Measurements from ENCODE around the gene RACGAP1. TPM values are rescaled to one million over a fixed set of nuclear protein-coding genes. Genes with fewer than 3 reads are reported as not detected.
A peak's percentile ranks its signal among the peaks of the same experiment; 100 is the strongest.

Gene RACGAP1
- polyA plus RNA-seq, 1 of the 3 experiments (the other 2 are of a cell fraction) = 21.5 TPM

DNA sequence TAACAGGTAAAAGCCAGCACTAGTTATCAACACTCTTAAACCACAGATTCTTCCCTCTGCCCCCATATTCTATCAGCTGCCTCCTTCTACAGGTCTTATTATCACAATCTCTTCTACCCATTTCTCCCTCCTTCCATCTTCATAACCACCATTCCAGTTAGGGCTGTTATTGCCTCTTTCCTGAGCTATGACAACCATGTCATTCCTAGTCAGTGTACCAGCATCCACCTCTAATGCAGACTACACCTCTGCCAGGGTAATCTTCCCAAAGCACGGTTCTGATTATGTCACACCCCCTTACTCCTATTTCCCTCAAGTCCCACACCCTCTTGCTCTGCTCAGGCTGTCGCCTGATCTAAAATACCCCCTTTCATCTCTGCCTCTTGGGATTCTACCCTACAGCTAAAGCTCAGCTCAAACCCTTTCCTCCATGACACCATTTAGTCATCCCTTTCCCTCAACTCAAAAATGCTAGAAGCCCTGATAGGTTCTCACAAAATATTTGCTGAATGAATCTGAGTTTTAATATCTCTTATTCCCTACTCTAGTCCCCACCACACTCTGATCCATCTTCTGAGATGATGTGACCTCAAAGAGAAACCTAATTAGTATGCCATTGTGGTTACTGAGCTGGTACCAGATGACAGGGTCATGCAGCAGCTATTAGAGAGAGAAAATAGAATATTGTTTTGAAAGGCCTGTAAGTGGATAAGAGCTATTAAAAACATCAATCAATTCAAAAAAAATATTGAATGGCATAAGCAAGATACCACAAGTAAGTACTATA is 11.7 kb downstream of the RACGAP1 start:
- ChIA-PET POLR2A (interaction anchor here (0.7 kb wide), 1 partner anchor 185 kb away, joined by 3 read pairs; the partner anchor contains the start of gene NCKAP5L), CTCF (interaction anchor here (0.7 to 2.4 kb wide), 8 partner anchors 10 to 57 kb away, joined by 3 to 9 read pairs (median 4); no protein-coding TSS in a partner anchor)
- H2AFZ ChIP-seq (ENCODE audit: low read depth) = 0 out of 2 replicates have a peak overlapping the region, but pooled peaks have one; percentile 16
- H4K20me1 ChIP-seq (ENCODE audit: insufficient read depth) = peaks cover 3% of the 10 kb centered on the region; the same call in 1 of the 2 replicates
- peak overlapping the region; percentile 6 to 10; a peak in 2 of 4 replicates for H3K27ac ChIP-seq (ENCODE audit: low read depth in 2 of 2, low read length in 1 of 2)
- no peak overlapping the region for H3K4me3 ChIP-seq (ENCODE audit: low read depth in 2 of 2, low read length in 1 of 2)
- peaks cover 0 to 4% of the 10 kb centered on the region in 2 experiments for H3K36me3 ChIP-seq (replicated peaks in 1 of 2; ENCODE audit: control insufficient read depth in 1 of 2, insufficient read depth in 2 of 2, low read length in 1 of 2)
- H3K4me1 ChIP-seq (ENCODE audit: control insufficient read depth in 1 of 2, insufficient read depth in 2 of 2, low read depth in 1 of 2, low read length in 1 of 2) = peaks cover 3 to 5% of the 10 kb centered on the region in 2 experiments; a peak in 3 of 4 replicates
- no peak overlapping the region for H3K9ac ChIP-seq
- no peaks in the 10 kb centered on the region for H3K9me2 ChIP-seq
- 96% methylated on average over 2 of the region's 2 CpGs for WGBS (ENCODE audit: low lambda C conversion rate)
- H3K27me3 ChIP-seq (ENCODE audit: insufficient read depth) = no peaks in the 10 kb centered on the region
- peaks cover 4% of the 10 kb centered on the region for H3F3A ChIP-seq (replicated peaks; ENCODE audit: insufficient read depth)
- TF ChIP-seq, protein P1, sequence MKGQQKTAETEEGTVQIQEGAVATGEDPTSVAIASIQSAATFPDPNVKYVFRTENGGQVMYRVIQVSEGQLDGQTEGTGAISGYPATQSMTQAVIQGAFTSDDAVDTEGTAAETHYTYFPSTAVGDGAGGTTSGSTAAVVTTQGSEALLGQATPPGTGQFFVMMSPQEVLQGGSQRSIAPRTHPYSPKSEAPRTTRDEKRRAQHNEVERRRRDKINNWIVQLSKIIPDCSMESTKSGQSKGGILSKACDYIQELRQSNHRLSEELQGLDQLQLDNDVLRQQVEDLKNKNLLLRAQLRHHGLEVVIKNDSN (IDR thresholded peaks at IDR 0.05; ENCODE audit: borderline replicate concordance, low read depth) = no peak
- TF ChIP-seq GATA2 (CRISPR knock-in tag; IDR thresholded peaks at IDR 0.05) = no peak
- no peak for TF ChIP-seq EZH2phosphoT487 (IDR thresholded peaks at IDR 0.05; ENCODE audit: borderline replicate concordance, low read depth)
- TF ChIP-seq EP300 (IDR thresholded peaks at IDR 0.05; ENCODE audit: borderline replicate concordance in 1 of 2, low read depth in 1 of 2, low read length in 1 of 2) = no peak
- TF ChIP-seq POLR2AphosphoS5 (IDR thresholded peaks at IDR 0.05; ENCODE audit: low read depth, low read length) = no peak
- TF ChIP-seq, protein P2, sequence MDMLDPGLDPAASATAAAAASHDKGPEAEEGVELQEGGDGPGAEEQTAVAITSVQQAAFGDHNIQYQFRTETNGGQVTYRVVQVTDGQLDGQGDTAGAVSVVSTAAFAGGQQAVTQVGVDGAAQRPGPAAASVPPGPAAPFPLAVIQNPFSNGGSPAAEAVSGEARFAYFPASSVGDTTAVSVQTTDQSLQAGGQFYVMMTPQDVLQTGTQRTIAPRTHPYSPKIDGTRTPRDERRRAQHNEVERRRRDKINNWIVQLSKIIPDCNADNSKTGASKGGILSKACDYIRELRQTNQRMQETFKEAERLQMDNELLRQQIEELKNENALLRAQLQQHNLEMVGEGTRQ (IDR thresholded peaks at IDR 0.05; ENCODE audit: borderline replicate concordance, low read depth, low read length) = no peak
- TF ChIP-seq RFX5 (IDR thresholded peaks at IDR 0.05; ENCODE audit: low read length) = no peak
- TF ChIP-seq, protein P3, sequence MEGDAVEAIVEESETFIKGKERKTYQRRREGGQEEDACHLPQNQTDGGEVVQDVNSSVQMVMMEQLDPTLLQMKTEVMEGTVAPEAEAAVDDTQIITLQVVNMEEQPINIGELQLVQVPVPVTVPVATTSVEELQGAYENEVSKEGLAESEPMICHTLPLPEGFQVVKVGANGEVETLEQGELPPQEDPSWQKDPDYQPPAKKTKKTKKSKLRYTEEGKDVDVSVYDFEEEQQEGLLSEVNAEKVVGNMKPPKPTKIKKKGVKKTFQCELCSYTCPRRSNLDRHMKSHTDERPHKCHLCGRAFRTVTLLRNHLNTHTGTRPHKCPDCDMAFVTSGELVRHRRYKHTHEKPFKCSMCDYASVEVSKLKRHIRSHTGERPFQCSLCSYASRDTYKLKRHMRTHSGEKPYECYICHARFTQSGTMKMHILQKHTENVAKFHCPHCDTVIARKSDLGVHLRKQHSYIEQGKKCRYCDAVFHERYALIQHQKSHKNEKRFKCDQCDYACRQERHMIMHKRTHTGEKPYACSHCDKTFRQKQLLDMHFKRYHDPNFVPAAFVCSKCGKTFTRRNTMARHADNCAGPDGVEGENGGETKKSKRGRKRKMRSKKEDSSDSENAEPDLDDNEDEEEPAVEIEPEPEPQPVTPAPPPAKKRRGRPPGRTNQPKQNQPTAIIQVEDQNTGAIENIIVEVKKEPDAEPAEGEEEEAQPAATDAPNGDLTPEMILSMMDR (IDR thresholded peaks at IDR 0.05) = no peak
- TF ChIP-seq NFIC (IDR thresholded peaks at IDR 0.05; ENCODE audit: borderline replicate concordance) = no peak
- TF ChIP-seq SIN3A (IDR thresholded peaks at IDR 0.05; ENCODE audit: borderline replicate concordance, low read depth, low read length) = no peak
- DNase-seq = no peak
- no peaks in the 10 kb centered on the region for H3K9me3 ChIP-seq
- H3K4me2 ChIP-seq = no peak overlapping the region
- peaks cover 99% of the 10 kb centered on the region for H3K79me2 ChIP-seq (ENCODE audit: insufficient read depth)
